SU-DHL-6 (cell line): ENCODE results near the gene LTA4H.

ENCODE experiments used
- H2AFZ ChIP-seq: fragments of 200-600 bp; sonication (generic); 2 replicates; pipeline ENCODE4 v1.6.1; 2014; ENCODE audit warnings: low read depth, mild to moderate bottlenecking, moderate library complexity, mixed read lengths, antibody characterized with exemption, low read length; ENCODE audit not compliant: severe bottlenecking
- H3F3A ChIP-seq: fragments of 200-600 bp; shearing (Covaris generic); 2 replicates; pipeline ENCODE4 v1.6.0; 2016; ENCODE audit warnings: antibody characterized with exemption, mild to moderate bottlenecking; ENCODE audit not compliant: insufficient read depth
- H3K27ac ChIP-seq: fragments of 200-600 bp; sonication (generic); 2 replicates; pipeline ENCODE4 v1.5.1; 2016; ENCODE audit warnings: low read depth, mild to moderate bottlenecking, low read length, moderate library complexity, mixed read lengths
- H3K27me3 ChIP-seq: fragments of 200-600 bp; sonication (generic), shearing (Covaris generic); 2 replicates; pipeline ENCODE4 v1.6.0; 2014; ENCODE audit warnings: mild to moderate bottlenecking, low read length
- H3K36me3 ChIP-seq: fragments of 200-600 bp; sonication (generic); 2 replicates; pipeline ENCODE4 v1.6.1; 2014; ENCODE audit warnings: mild to moderate bottlenecking, low read length, mixed read lengths
- H3K4me2 ChIP-seq: fragments of 300-600, 200-600 bp; shearing (Covaris generic), sonication (generic); 2 replicates; pipeline ENCODE4 v1.6.0; 2014; ENCODE audit warnings: low read length, low read depth, mild to moderate bottlenecking; ENCODE audit not compliant: poor library complexity, severe bottlenecking
- H3K4me3 ChIP-seq: fragments of 200-600 bp; sonication (generic); 2 replicates; pipeline ENCODE4 v1.5.1; 2014; ENCODE audit warnings: antibody characterized with exemption, low read length, mild to moderate bottlenecking, mixed read lengths; ENCODE audit not compliant: insufficient read depth, poor library complexity, severe bottlenecking
- H3K79me2 ChIP-seq: fragments of 200-600 bp; sonication (generic); 2 replicates; pipeline ENCODE4 v1.6.1; 2014; ENCODE audit warnings: mild to moderate bottlenecking, low read length, moderate library complexity; ENCODE audit not compliant: insufficient read depth
- H3K9ac ChIP-seq: fragments of 200-600 bp; sonication (generic); 2 replicates; pipeline ENCODE4 v1.7.0; 2014; ENCODE audit warnings: mild to moderate bottlenecking, low read length
- H3K9me2 ChIP-seq: fragments of 200-600 bp; sonication (generic); replicated peaks from 2 replicates; pipeline ENCODE4 v1.6.1; 2014; ENCODE audit warnings: low read length; ENCODE audit not compliant: insufficient read depth
- H3K9me3 ChIP-seq: fragments of 200-600 bp; sonication (generic); 2 replicates; pipeline ENCODE4 v1.6.1; 2014; ENCODE audit warnings: low read length, mixed read lengths; ENCODE audit not compliant: insufficient read depth
- H4K20me1 ChIP-seq: fragments of 200-600 bp; sonication (generic); 2 replicates; pipeline ENCODE4 v1.6.1; 2014; ENCODE audit warnings: low read depth, mild to moderate bottlenecking, antibody characterized with exemption, low read length, moderate library complexity, mixed read lengths
- EZH2phosphoT487 ChIP-seq: fragments of 200-600 bp; sonication (generic), shearing (Covaris generic); conservative IDR thresholded peaks from 2 replicates; pipeline ENCODE4 v1.6.1; 2018; ENCODE audit warnings: mild to moderate bottlenecking, antibody characterized with exemption, low read length, moderate library complexity, mixed read lengths
- TF ChIP-seq, protein P1 (sequence below): fragments of 200-600 bp; sonication (generic); IDR thresholded peaks from one replicate; pipeline ENCODE4 v1.5.1; 2017; ENCODE audit warnings: antibody characterized with exemption, mild to moderate bottlenecking, low read length, moderate library complexity; ENCODE audit not compliant: insufficient read depth, poor library complexity, severe bottlenecking

LTA4H gene

GRCh38 chr12:96061864-96062453, 26.6 kb upstream of the LTA4H start:
- H3F3A ChIP-seq, result no peaks in the 10 kb centered on the region
- no peaks in the 10 kb centered on the region for H3K79me2 ChIP-seq
- no peak overlapping the region for H3K4me3 ChIP-seq
- no peaks in the 10 kb centered on the region for H4K20me1 ChIP-seq
- no peaks in the 10 kb centered on the region for H3K9me2 ChIP-seq
- no peaks in the 10 kb centered on the region for H3K27me3 ChIP-seq
- H3K27ac ChIP-seq, result no peak overlapping the region
- no peak overlapping the region for H3K9ac ChIP-seq
- no peaks in the 10 kb centered on the region for H3K9me3 ChIP-seq
- no peak for TF ChIP-seq EZH2phosphoT487
- TF ChIP-seq, protein P1, sequence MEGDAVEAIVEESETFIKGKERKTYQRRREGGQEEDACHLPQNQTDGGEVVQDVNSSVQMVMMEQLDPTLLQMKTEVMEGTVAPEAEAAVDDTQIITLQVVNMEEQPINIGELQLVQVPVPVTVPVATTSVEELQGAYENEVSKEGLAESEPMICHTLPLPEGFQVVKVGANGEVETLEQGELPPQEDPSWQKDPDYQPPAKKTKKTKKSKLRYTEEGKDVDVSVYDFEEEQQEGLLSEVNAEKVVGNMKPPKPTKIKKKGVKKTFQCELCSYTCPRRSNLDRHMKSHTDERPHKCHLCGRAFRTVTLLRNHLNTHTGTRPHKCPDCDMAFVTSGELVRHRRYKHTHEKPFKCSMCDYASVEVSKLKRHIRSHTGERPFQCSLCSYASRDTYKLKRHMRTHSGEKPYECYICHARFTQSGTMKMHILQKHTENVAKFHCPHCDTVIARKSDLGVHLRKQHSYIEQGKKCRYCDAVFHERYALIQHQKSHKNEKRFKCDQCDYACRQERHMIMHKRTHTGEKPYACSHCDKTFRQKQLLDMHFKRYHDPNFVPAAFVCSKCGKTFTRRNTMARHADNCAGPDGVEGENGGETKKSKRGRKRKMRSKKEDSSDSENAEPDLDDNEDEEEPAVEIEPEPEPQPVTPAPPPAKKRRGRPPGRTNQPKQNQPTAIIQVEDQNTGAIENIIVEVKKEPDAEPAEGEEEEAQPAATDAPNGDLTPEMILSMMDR, result peak; percentile 52
- H2AFZ ChIP-seq, result no peak overlapping the region
- H3K36me3 ChIP-seq, result no peaks in the 10 kb centered on the region
- H3K4me2 ChIP-seq, result no peak overlapping the region

GRCh38 chr12:96061323-96061722, 25.9 kb upstream of the LTA4H start:
- no peak overlapping the region for H3K4me3 ChIP-seq
- no peak overlapping the region for H3K4me2 ChIP-seq
- H4K20me1 ChIP-seq, result no peaks in the 10 kb centered on the region
- no peaks in the 10 kb centered on the region for H3K36me3 ChIP-seq
- TF ChIP-seq EZH2phosphoT487, result no peak
- TF ChIP-seq, protein P1, result no peak
- no peaks in the 10 kb centered on the region for H3K79me2 ChIP-seq
- H3K9me2 ChIP-seq, result no peaks in the 10 kb centered on the region
- H3K27ac ChIP-seq, result no peak overlapping the region
- no peaks in the 10 kb centered on the region for H3K27me3 ChIP-seq
- no peak overlapping the region for H2AFZ ChIP-seq
- no peaks in the 10 kb centered on the region for H3F3A ChIP-seq
- no peaks in the 10 kb centered on the region for H3K9me3 ChIP-seq
- no peak overlapping the region for H3K9ac ChIP-seq

DNA sequence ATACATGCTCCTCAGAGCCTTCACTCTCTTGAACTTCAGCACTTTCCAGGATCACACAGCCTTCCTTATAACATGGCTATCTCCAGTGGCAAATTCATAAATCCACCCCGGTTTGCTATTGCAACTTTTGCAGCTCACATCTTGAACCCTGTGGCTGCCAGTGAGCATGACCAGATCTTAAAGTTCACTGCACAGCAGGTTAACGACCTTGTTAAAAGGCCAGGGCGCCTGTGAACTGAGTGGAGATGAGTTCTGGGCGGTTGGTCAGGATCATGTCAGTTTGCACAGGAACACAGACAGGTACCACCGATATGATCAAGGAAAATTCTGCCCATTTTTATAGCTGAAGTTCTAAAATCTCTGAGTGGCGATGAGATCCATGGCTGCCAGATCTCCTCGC, 24.7 kb upstream of the LTA4H start:
- H3K9me3 ChIP-seq, result no peaks in the 10 kb centered on the region
- no peaks in the 10 kb centered on the region for H3F3A ChIP-seq
- no peak overlapping the region for H3K27ac ChIP-seq
- H4K20me1 ChIP-seq, result no peaks in the 10 kb centered on the region
- H3K4me3 ChIP-seq, result no peak overlapping the region
- H3K27me3 ChIP-seq, result no peaks in the 10 kb centered on the region
- no peak overlapping the region for H3K4me2 ChIP-seq
- no peaks in the 10 kb centered on the region for H3K9me2 ChIP-seq
- no peak overlapping the region for H3K9ac ChIP-seq
- TF ChIP-seq EZH2phosphoT487, result no peak
- TF ChIP-seq, protein P1, result no peak
- no peak overlapping the region for H2AFZ ChIP-seq
- H3K79me2 ChIP-seq, result no peaks in the 10 kb centered on the region
- H3K36me3 ChIP-seq, result no peaks in the 10 kb centered on the region
